GM12801 (cell line): ENCODE data around the gene PRSS23.

Source experiments
- CTCF ChIP-seq: IDR thresholded peaks from one replicate; pipeline ENCODE4 v1.5.1; 2011; ENCODE audit warnings: control low read depth; ENCODE audit not compliant: insufficient read length; ENCODE audit errors: extremely low read depth

Gene PRSS23

GRCh38 chr11:86805873-86806310 is 5.5 kb downstream of the PRSS23 start:
- no peak for TF ChIP-seq CTCF

GRCh38 chr11:86806903-86807302 is 6.6 kb downstream of the PRSS23 start:
- no peak for TF ChIP-seq CTCF

- TF ChIP-seq CTCF: no peak
These were observed 7.0 kb downstream of the PRSS23 start for GRCh38 chr11:86807360-86807759.

- TF ChIP-seq CTCF: no peak
These were observed 9.2 kb downstream of the PRSS23 start for GRCh38 chr11:86809561-86809960.

GRCh38 chr11:86810288-86810687 is 9.9 kb downstream of the PRSS23 start:
- TF ChIP-seq CTCF: no peak

GRCh38 chr11:86811637-86812321 is 11.4 kb downstream of the PRSS23 start:
- no peak for TF ChIP-seq CTCF

- no peak for TF ChIP-seq CTCF
These were observed 12.0 kb downstream of the PRSS23 start for GRCh38 chr11:86812322-86812670.
